Activated CD8-positive, alpha-beta memory T cell treated with anti-CD3 and anti-CD28 coated beads for 36 hours (primary cell): Measurements from ENCODE around the gene C2orf74. TPM values are rescaled to one million over a fixed set of nuclear protein-coding genes. Genes with fewer than 3 reads are reported as not detected.
"Not testable (repeated sequence)": the region's sequence is repeated elsewhere in the genome, so short reads cannot be mapped to it uniquely, and the experiment has no call there.

ENCODE experiments used
- CTCF ChIA-PET: fragments of 350-600 bp; sonication (Branson Sonifier 250); formaldehyde crosslinking; loops from one replicate; lab custom pipeline; 2021; ENCODE audit warnings: antibody characterized with exemption; lab: Charles Lee
- POLR2A ChIA-PET: fragments of 350-600 bp; sonication (Branson Sonifier 250); formaldehyde crosslinking; loops from one replicate; lab custom pipeline; 2021; ENCODE audit warnings: antibody characterized with exemption; lab: Charles Lee
- total RNA-seq, 2 experiments: library from RNA; stranded (reverse); gene quantifications; one replicate each; pipeline ENCODE4 v1.2.3, GENCODE V29; 2021

C2orf74 gene
- total RNA-seq, 2 experiments from 2014 or later: 10.5 to 11.9 TPM

- POLR2A ChIA-PET: no interaction called here
- CTCF ChIA-PET: no interaction called here
Measured at GRCh38 chr2:61193670-61194561, 31.9 kb downstream of the C2orf74 start.

GRCh38 chr2:61194646-61195045 is 32.7 kb downstream of the C2orf74 start:
- POLR2A ChIA-PET, CTCF ChIA-PET: not testable (repeated sequence)

DNA sequence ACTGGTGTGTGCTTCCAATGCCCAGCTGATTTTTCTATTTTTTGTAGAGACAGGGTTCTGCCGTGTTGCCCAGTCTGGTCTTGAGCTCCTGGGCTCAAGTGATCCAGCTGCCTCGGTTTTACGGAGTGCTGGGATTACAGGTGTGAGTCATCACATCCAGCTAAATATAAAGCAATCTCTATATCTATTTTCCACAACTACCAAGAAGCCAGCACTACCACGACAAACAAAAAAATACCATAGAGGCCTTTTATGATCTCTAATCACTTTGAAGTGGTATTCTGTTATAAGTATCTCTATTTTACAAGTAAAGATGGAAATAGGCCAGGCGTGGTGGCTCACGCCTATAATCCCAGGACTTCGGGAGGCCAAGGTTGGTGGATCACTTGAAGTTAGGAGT is 34.7 kb downstream of the C2orf74 start:
- ChIA-PET POLR2A (interaction anchor here (0.7 kb wide), 1 partner anchor 37 kb away, joined by 11 read pairs; no protein-coding TSS in a partner anchor), CTCF (no interaction called here)

GRCh38 chr2:61205132-61205531 is 43.1 kb downstream of the C2orf74 start:
- POLR2A ChIA-PET: no interaction called here
- CTCF ChIA-PET: interaction anchor here (0.6 kb wide), 1 partner anchor 253 kb away, joined by 3 read pairs; no protein-coding TSS in a partner anchor

DNA sequence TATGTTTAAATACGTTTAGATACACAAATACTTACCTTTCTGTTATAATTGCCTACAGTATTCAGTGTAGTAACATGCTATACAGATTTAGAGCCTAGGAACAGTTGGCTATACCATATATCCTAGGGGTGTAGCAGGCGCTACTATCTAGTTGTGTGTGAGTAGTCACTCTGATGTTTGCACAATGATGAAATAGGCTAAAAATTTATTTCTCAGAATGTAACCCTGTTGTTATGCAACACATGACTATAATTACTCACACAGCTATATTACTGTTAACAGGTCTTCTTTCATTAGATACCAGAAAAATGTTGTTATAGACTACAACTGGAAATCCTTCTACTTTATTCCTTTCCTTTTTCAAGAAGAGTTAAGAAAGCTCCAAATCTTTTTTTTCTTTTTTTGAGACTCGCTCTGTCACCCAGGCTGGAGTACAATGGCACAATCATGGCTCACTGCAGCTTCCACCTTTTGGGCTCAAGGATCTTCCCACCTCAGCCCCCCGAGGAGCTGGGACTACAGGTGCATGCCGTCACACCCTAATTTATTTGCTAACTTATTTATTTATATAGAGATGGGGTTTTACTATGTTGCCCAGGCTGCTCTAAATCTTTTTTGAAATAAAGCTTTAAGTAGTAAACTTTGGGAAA is 48.5 kb downstream of the C2orf74 start:
- ChIA-PET CTCF (no interaction called here), POLR2A (no interaction called here)

- ChIA-PET CTCF (no interaction called here), POLR2A (no interaction called here)
Measured at GRCh38 chr2:61214171-61214570, 52.2 kb downstream of the C2orf74 start.

Other genes starting within 250 kb of the C2orf74 start
- 10 to 100 TPM; 19.1 to 21.2 TPM for gene PEX13, start 144.5 kb upstream of the C2orf74 start, total RNA-seq
- 1 to 10 TPM; 8.7 to 8.8 TPM for gene PUS10, start 143.9 kb upstream of the C2orf74 start, total RNA-seq
- 1 to 10 TPM; 2.0 to 2.5 TPM for gene SANBR, start 96.3 kb upstream of the C2orf74 start, total RNA-seq